Natural killer cell (primary cell): ENCODE results near the gene FYN. TPM values are rescaled to one million over a fixed set of nuclear protein-coding genes. Genes with fewer than 3 reads are reported as not detected.

Experiments
- ATAC-seq, 3 donors: fragments of 150-1000 bp in 2 of 3; fragments of 200-7000 bp in 1 of 3; cut with Tn5 transposase; 1 replicate in 1 of 3; 2 replicates in 2 of 3; pipeline ENCODE4 v1.10.0; 2021; ENCODE audit warnings: mild to moderate bottlenecking in 2 of 3, moderate library complexity in 2 of 3
- DNase-seq, 2 donors: peaks; one replicate each; pipeline versions ENCODE4 v3.0.0 to v3.0.0-alpha.2; 2013 to 2021; ENCODE audit warnings: mixed read lengths in 1 of 2
- H3K27ac ChIP-seq: one replicate; pipeline ENCODE4 v1.5.1; 2013; ENCODE audit warnings: mild to moderate bottlenecking, low read length
- H3K27me3 ChIP-seq: one replicate; pipeline ENCODE4 v1.6.1; 2013; ENCODE audit warnings: low read length; ENCODE audit not compliant: control insufficient read depth, insufficient read depth
- H3K36me3 ChIP-seq: one replicate; pipeline ENCODE4 v1.6.1; 2013; ENCODE audit warnings: low read length; ENCODE audit not compliant: control insufficient read depth, insufficient read depth
- H3K4me1 ChIP-seq: one replicate; pipeline ENCODE4 v1.6.1; 2013; ENCODE audit warnings: low read length; ENCODE audit not compliant: control insufficient read depth, insufficient read depth
- H3K4me3 ChIP-seq: one replicate; pipeline ENCODE4 v1.5.1; 2013; ENCODE audit warnings: low read length
- H3K9me3 ChIP-seq: one replicate; pipeline ENCODE4 v1.6.1; 2013; ENCODE audit warnings: low read length; ENCODE audit not compliant: control insufficient read depth, insufficient read depth
- H3K27ac Mint-ChIP-seq, 2 donors: one replicate each; pipeline ENCODE4 v1.8.0; 2022; ENCODE audit warnings: mild to moderate bottlenecking in 2 of 2, mixed read lengths in 2 of 2, moderate library complexity in 1 of 2
- H3K27me3 Mint-ChIP-seq, 2 donors: one replicate each; pipeline ENCODE4 v1.8.0; 2022; ENCODE audit warnings: low read depth in 2 of 2, mixed read lengths in 2 of 2
- H3K36me3 Mint-ChIP-seq: one replicate; pipeline ENCODE4 v1.8.0; 2022; ENCODE audit warnings: mixed read lengths
- H3K4me1 Mint-ChIP-seq, 2 donors: one replicate each; pipeline ENCODE4 v1.8.0; 2022; ENCODE audit warnings: mixed read lengths in 2 of 2
- H3K4me3 Mint-ChIP-seq: one replicate; pipeline ENCODE4 v1.8.0; 2022; ENCODE audit warnings: mild to moderate bottlenecking, moderate library complexity, mixed read lengths
- H3K9me3 Mint-ChIP-seq, 2 donors: one replicate each; pipeline ENCODE4 v1.8.0; 2022; ENCODE audit warnings: mixed read lengths in 2 of 2
- WGBS: methylation state at CpG from one replicate; pipeline ENCODE4 v1.1.7; 2013; ENCODE audit warnings: missing lambda C conversion rate; ENCODE audit not compliant: insufficient coverage; 5-methylcytosine and 5-hydroxymethylcytosine counted together
- intact Hi-C: fragments of 100-400 bp; cut with micrococcal nuclease; formaldehyde crosslinking; loops from one replicate; pipeline ENCODE4 v1.14.2; 2022
- total RNA-seq, 4 donors: library from RNA; stranded (reverse); fragments of 120-200 nt in 1 of 4; gene quantifications; one replicate each; pipeline versions ENCODE4 v1.2.3 to v1.2.4, GENCODE V29; 2013 to 2022
- TF ChIP-seq, protein P1 (sequence below): fragments of 200-600 bp; IDR thresholded peaks from one replicate; pipeline ENCODE4 v1.8.0; 2022; ENCODE audit warnings: antibody characterized with exemption

Gene FYN
- total RNA-seq, 3 donors from 2014 or later (not counting 1 experiment from before 2014, with no cell fraction given): 616 to 757 (median 713) TPM

DNA sequence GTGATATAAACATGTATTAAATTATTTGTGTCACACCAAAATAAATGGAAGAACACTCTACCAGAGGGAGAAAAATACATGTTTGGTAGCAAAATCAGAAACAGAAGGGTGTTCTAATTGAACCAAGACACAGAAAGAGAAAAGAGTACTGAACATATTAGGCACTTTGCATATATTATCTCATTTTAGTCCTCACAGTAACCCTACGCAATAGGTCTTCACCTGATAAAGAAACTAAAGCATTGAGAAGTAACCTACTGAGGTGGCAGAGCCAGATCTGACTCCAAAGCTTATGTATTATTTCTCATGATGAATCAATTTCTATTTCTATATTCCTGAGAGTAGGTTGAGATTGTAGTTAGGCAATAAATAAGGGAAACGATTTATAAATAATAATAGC is 77.7 kb downstream of the FYN start:
- H3K4me3 ChIP-seq: no peak overlapping the region
- H3K4me1 ChIP-seq: peaks cover 34% of the 10 kb centered on the region
- H3K27me3 ChIP-seq: no peaks in the 10 kb centered on the region
- peak overlapping the region; percentile 59 for H3K27ac ChIP-seq
- H3K9me3 ChIP-seq: no peaks in the 10 kb centered on the region
- H3K9me3 Mint-ChIP-seq: no peaks in the 10 kb centered on the region
- H3K36me3 ChIP-seq: no peaks in the 10 kb centered on the region
- H3K36me3 Mint-ChIP-seq: no peaks in the 10 kb centered on the region
- peak overlapping the region; percentile 95 for H3K4me3 Mint-ChIP-seq
- peaks cover 14 to 27% of the 10 kb centered on the region in 2 donors for H3K4me1 Mint-ChIP-seq
- DNase-seq: no peak
- no peaks in the 10 kb centered on the region for H3K27me3 Mint-ChIP-seq
- ATAC-seq: no peak
- H3K27ac Mint-ChIP-seq: no peak overlapping the region
- WGBS: no CpG with 5 or more reads among the region's 2 CpGs
- TF ChIP-seq, protein P1, sequence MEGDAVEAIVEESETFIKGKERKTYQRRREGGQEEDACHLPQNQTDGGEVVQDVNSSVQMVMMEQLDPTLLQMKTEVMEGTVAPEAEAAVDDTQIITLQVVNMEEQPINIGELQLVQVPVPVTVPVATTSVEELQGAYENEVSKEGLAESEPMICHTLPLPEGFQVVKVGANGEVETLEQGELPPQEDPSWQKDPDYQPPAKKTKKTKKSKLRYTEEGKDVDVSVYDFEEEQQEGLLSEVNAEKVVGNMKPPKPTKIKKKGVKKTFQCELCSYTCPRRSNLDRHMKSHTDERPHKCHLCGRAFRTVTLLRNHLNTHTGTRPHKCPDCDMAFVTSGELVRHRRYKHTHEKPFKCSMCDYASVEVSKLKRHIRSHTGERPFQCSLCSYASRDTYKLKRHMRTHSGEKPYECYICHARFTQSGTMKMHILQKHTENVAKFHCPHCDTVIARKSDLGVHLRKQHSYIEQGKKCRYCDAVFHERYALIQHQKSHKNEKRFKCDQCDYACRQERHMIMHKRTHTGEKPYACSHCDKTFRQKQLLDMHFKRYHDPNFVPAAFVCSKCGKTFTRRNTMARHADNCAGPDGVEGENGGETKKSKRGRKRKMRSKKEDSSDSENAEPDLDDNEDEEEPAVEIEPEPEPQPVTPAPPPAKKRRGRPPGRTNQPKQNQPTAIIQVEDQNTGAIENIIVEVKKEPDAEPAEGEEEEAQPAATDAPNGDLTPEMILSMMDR: no peak
- intact Hi-C loops: no loop called here

DNA sequence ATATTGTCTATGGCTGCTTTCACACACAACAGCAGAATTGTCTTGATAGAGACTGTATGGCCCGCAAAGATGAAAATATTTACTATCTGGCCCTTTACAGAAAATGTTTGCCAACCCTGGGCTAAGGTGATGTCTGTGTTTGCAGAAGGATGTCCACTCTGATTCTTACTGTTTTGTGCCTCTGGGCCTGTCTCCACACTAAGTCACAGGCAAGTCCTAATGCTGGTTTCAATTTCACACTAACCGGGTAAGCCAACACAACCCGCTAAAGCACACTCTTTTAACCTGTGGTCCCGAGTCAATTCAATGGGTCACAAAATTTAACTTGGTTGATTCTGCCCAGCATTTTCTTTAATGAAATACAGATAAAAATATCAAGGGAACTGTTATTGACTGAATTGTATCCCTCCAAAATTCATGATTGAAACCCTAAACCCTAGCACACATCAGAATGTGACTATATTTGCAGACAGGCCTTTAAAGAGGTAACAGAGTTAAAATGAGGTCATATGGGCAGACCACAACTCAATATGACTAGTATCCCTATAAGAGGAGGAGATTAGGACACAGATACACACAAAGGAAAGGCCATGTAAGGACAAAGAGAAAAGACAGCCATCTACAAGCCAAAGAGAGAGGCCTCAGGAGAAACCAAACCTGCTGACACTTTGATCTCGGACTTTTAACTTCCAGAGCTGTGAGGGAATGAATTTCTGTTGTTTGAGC is 78.4 kb downstream of the FYN start:
- H3K9me3 Mint-ChIP-seq: no peaks in the 10 kb centered on the region
- intact Hi-C loops: no loop called here
- DNase-seq (peak in 1 of 2 donors; percentile 60), ATAC-seq (peak; percentile 54 to 67 (median 58))
- H3K27me3 Mint-ChIP-seq: no peaks in the 10 kb centered on the region
- Histone ChIP-seq H3K9me3 (no peaks in the 10 kb centered on the region), H3K4me1 (peaks cover 38% of the 10 kb centered on the region), H3K27me3 (no peaks in the 10 kb centered on the region), H3K36me3 (no peaks in the 10 kb centered on the region), H3K27ac (peak overlapping the region; percentile 59), H3K4me3 (no peak overlapping the region)
- no peaks in the 10 kb centered on the region for H3K36me3 Mint-ChIP-seq
- no peak overlapping the region for H3K27ac Mint-ChIP-seq
- H3K4me1 Mint-ChIP-seq: peaks cover 7 to 20% of the 10 kb centered on the region in 2 donors
- 47% methylated on average over 5 of the region's 5 CpGs for WGBS
- peak overlapping the region; percentile 95 for H3K4me3 Mint-ChIP-seq
- TF ChIP-seq, protein P1: no peak

DNA sequence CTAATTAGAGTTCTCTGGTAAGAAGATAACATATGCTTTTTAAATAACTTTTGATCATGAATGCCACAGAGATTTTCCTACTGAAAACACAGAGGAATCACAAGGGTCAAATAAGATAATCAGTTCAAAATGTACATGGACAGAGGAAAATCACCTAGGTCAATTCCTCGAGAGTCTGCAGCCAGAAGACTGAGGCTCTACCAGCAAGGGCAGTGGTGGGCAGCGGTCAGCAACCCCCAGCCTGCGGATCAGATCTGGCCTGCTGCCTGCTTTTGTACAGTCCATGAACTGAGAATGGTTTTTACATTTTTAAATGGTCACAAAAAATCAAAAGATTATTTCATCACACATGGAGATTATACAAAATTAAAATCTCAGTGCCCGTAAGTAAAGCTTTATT is 79.0 kb downstream of the FYN start:
- WGBS: 64% methylated on average over 4 of the region's 4 CpGs
- no peak for DNase-seq
- H3K27ac Mint-ChIP-seq: no peak overlapping the region
- no peaks in the 10 kb centered on the region for H3K27me3 ChIP-seq
- peak overlapping the region; percentile 95 for H3K4me3 Mint-ChIP-seq
- H3K9me3 ChIP-seq: no peaks in the 10 kb centered on the region
- H3K4me3 ChIP-seq: peak overlapping the region; percentile 37
- no peaks in the 10 kb centered on the region for H3K9me3 Mint-ChIP-seq
- peaks cover 41% of the 10 kb centered on the region for H3K4me1 ChIP-seq
- no peaks in the 10 kb centered on the region for H3K36me3 Mint-ChIP-seq
- H3K4me1 Mint-ChIP-seq: peaks cover 7 to 15% of the 10 kb centered on the region in 2 donors
- TF ChIP-seq, protein P1: no peak
- H3K36me3 ChIP-seq: no peaks in the 10 kb centered on the region
- no peaks in the 10 kb centered on the region for H3K27me3 Mint-ChIP-seq
- intact Hi-C loops: no loop called here
- ATAC-seq: no peak
- H3K27ac ChIP-seq: peak overlapping the region; percentile 59
